Lung (tissue), 12 donors: ENCODE results near the gene CEP83. TPM values are rescaled to one million over a fixed set of nuclear protein-coding genes. Genes with fewer than 3 reads are reported as not detected.

Source experiments
- ATAC-seq: fragments of 200-7000 bp; cut with Tn5 transposase; one replicate; pipeline ENCODE4 v1.9.1; 2020; ENCODE audit warnings: moderate number of reproducible peaks; ENCODE audit not compliant: insufficient read depth, low FRiP score
- DNase-seq, 3 donors: peaks; one replicate each; pipeline ENCODE4 v3.0.0-alpha.2; 2013 to 2017
- H3K27ac ChIP-seq, 2 donors: one replicate each; pipeline ENCODE4 v1.5.1; 2013; ENCODE audit warnings: mild to moderate bottlenecking in 2 of 2, moderate library complexity in 2 of 2, control low read depth in 1 of 2, inconsistent platforms in 1 of 2, low read depth in 1 of 2, low read length in 1 of 2
- H3K27me3 ChIP-seq, 3 donors: one replicate each; pipeline ENCODE4 v1.5.1; 2013; ENCODE audit warnings: low read length in 2 of 3; ENCODE audit not compliant: control insufficient read depth in 3 of 3, insufficient read depth in 3 of 3
- H3K36me3 ChIP-seq, 4 donors: one replicate each; pipeline ENCODE4 v1.5.1; 2013; ENCODE audit warnings: low read length in 4 of 4, mild to moderate bottlenecking in 1 of 4, moderate library complexity in 1 of 4; ENCODE audit not compliant: control insufficient read depth in 4 of 4, insufficient read depth in 4 of 4
- H3K4me1 ChIP-seq, 5 donors: one replicate each; pipeline ENCODE4 v1.5.1; 2013; ENCODE audit warnings: low read length in 5 of 5, mild to moderate bottlenecking in 2 of 5, moderate library complexity in 1 of 5; ENCODE audit not compliant: control insufficient read depth in 5 of 5, insufficient read depth in 5 of 5
- H3K4me3 ChIP-seq: one replicate; pipeline ENCODE4 v1.5.1; 2013; ENCODE audit warnings: mild to moderate bottlenecking, control low read depth, moderate library complexity
- H3K9ac ChIP-seq, 2 donors: one replicate each; pipeline ENCODE4 v1.5.1; 2013; ENCODE audit warnings: low read length in 2 of 2, control low read depth in 1 of 2; ENCODE audit not compliant: insufficient read depth in 1 of 2
- H3K9me3 ChIP-seq, 4 donors: one replicate each; pipeline ENCODE4 v1.5.1; 2013; ENCODE audit warnings: low read length in 3 of 4, mild to moderate bottlenecking in 1 of 4, moderate library complexity in 1 of 4; ENCODE audit not compliant: control insufficient read depth in 4 of 4, insufficient read depth in 3 of 4
- WGBS, 2 donors: extraction: QIAGEN DNeasy Blood & Tissue Kit; methylation state at CpG; one replicate each; pipeline ENCODE4 v1.1.7; 2013; 5-methylcytosine and 5-hydroxymethylcytosine counted together
- polyA plus RNA-seq, 2 donors: library from polyadenylated mRNA; stranded (reverse); fragments of 200-250 nt; gene quantifications; one replicate each; pipeline ENCODE4 v1.2.1, GENCODE V29; 2013
- total RNA-seq, 2 donors: library from RNA; depleted of rRNA in 1 of 2; stranded (reverse); fragments of >200 nt in 1 of 2; gene quantifications; one replicate each; pipeline ENCODE4 v1.2.1, GENCODE V29; 2014 to 2021
- TF ChIP-seq, protein P1 (sequence below): IDR thresholded peaks from 2 replicates; pipeline ENCODE4 v1.5.1; 2012; ENCODE audit warnings: mild to moderate bottlenecking; ENCODE audit errors: control extremely low read depth, extremely low read depth
- donor health status: control.
- donor health status: control.
- donor health status: Bipolar disorder and iron deficiency.
- donor health status: healthy.
- donor health status: DM: yes; HTN: yes; CAD: no.

CEP83 gene
- total and polyA plus RNA-seq, 4 donors = 5.2 to 43.6 (median 20.1) TPM

DNA sequence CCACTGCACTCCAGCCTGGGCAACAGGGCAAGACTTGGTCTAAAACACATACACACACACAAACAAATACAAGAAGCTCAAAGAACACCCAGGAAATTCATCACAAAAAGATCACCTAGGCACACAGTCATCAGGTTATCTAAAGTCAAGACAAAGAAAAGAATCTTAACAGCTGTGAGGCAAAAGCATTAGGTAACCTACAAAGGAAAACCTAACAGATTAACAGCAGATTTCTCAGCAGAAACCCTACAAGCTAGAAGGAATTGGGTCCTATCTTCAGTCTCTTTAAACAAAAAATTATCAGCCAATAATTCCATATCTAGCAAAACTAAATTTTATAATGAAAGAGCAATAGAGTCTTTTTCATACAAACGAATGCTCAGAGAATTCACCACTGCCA is 22.4 kb downstream of the CEP83 start:
- Histone ChIP-seq H3K36me3 (peaks cover 0 to 2% (median 0%) of the 10 kb centered on the region in 4 donors), H3K9me3 (peaks cover 0 to 5% (median 0%) of the 10 kb centered on the region in 4 donors), H3K4me3 (no peak overlapping the region), H3K27me3 (no peaks in the 10 kb centered on the region), H3K9ac (no peak overlapping the region), H3K27ac (no peak overlapping the region), H3K4me1 (peaks cover 0 to 6% (median 0%) of the 10 kb centered on the region in 5 donors)
- DNase-seq (no peak), ATAC-seq (no peak)
- TF ChIP-seq, protein P1, sequence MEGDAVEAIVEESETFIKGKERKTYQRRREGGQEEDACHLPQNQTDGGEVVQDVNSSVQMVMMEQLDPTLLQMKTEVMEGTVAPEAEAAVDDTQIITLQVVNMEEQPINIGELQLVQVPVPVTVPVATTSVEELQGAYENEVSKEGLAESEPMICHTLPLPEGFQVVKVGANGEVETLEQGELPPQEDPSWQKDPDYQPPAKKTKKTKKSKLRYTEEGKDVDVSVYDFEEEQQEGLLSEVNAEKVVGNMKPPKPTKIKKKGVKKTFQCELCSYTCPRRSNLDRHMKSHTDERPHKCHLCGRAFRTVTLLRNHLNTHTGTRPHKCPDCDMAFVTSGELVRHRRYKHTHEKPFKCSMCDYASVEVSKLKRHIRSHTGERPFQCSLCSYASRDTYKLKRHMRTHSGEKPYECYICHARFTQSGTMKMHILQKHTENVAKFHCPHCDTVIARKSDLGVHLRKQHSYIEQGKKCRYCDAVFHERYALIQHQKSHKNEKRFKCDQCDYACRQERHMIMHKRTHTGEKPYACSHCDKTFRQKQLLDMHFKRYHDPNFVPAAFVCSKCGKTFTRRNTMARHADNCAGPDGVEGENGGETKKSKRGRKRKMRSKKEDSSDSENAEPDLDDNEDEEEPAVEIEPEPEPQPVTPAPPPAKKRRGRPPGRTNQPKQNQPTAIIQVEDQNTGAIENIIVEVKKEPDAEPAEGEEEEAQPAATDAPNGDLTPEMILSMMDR = no peak
- 99 to 100% methylated on average over 1 of the region's 1 CpG for WGBS, 2 donors

DNA sequence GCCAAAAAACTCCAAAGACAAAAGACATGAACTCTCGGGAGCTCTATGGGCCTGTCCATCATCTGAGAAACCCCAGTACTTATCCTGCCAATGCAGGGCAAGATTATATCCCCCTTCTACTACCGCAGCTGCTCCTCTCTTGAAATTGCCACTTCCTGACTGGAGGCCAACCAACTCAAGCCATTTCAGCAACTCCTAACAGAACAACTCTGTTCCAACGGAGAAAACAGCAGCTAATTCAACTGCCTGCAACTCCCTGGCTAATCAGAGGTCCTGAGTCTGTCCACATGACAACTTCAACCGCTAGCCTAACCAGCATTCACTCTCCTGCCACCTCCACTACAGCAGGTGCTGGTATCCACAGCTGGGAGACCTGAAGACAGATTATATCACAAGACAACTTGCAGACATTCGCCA is 24.1 kb downstream of the CEP83 start:
- peak in 1 of 3 donors; percentile 23 for DNase-seq
- H3K9me3 ChIP-seq = peaks cover 0 to 10% (median 0%) of the 10 kb centered on the region in 4 donors
- H3K27me3 ChIP-seq = no peaks in the 10 kb centered on the region
- peaks cover 0 to 2% (median 0%) of the 10 kb centered on the region in 4 donors for H3K36me3 ChIP-seq
- ATAC-seq = no peak
- TF ChIP-seq, protein P1 = no peak
- H3K9ac ChIP-seq = no peak overlapping the region
- WGBS, 2 donors = 18 to 37% methylated on average over 5 of the region's 5 CpGs
- no peak overlapping the region for H3K27ac ChIP-seq
- H3K4me3 ChIP-seq = no peak overlapping the region
- peaks cover 0 to 6% (median 0%) of the 10 kb centered on the region in 5 donors for H3K4me1 ChIP-seq

DNA sequence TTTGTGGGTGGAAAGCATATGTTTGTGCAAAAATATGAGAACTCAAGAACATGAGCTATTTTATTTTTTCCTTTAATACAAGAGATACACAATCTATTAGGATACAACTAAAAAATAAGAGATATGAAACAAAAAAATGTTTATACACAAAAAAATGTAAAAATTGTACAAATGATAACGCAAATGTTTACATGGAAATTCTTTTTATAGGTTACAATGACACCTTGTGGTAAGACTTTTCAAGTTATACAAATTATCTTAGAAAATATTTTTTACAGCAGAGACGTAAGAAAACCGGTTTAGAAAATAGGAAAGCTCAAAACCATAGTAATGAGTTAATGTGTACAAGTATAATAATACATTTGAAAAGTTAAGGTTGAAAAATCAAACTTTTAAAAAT is 25.5 kb downstream of the CEP83 start:
- Histone ChIP-seq H3K4me3 (no peak overlapping the region), H3K9ac (no peak overlapping the region), H3K27ac (no peak overlapping the region), H3K36me3 (no peaks in the 10 kb centered on the region), H3K27me3 (no peaks in the 10 kb centered on the region), H3K4me1 (peaks cover 0 to 6% (median 0%) of the 10 kb centered on the region in 5 donors), H3K9me3 (peaks cover 0 to 17% (median 0%) of the 10 kb centered on the region in 4 donors)
- WGBS, 2 donors = 32 to 40% methylated on average over 3 of the region's 3 CpGs
- DNase-seq (peak in 2 of 3 donors; percentile 42 to 43), ATAC-seq (no peak)
- TF ChIP-seq, protein P1 = no peak

DNA sequence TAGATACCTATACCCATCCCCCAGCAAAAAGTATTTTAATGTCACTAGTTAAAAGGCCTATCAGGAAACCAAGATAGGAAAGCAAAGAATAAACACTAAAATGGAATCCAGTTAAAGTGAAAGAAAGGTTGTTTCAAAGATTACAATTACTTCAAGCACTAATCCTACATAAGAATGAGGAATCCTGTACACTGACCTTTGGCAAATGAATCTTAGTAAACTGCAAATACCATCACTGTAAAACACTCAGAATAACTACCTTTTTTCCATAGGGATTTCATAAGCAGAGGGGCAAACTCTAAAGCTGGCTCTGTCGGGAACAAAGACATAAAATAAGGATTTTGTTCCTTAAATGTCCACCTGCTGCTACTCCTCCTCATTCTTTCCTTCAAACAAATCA is 25.9 kb downstream of the CEP83 start:
- DNase-seq = peak in 1 of 3 donors; percentile 6

More for the DNA sequence above, 25.9 kb downstream of the CEP83 start:
- WGBS, 2 donors = 25 to 53% methylated on average over 1 of the region's 1 CpG
- no peak overlapping the region for H3K27ac ChIP-seq
- peaks cover 0 to 17% (median 0%) of the 10 kb centered on the region in 4 donors for H3K9me3 ChIP-seq
- no peaks in the 10 kb centered on the region for H3K36me3 ChIP-seq
- no peak for ATAC-seq
- TF ChIP-seq, protein P1 = no peak
- H3K4me1 ChIP-seq = peaks cover 0 to 6% (median 0%) of the 10 kb centered on the region in 5 donors
- no peaks in the 10 kb centered on the region for H3K27me3 ChIP-seq
- H3K9ac ChIP-seq = no peak overlapping the region
- H3K4me3 ChIP-seq = no peak overlapping the region
